Endothelial cell of umbilical vein (primary cell): ENCODE measurements around the gene FMNL2. TPM values are rescaled to one million over a fixed set of nuclear protein-coding genes. Genes with fewer than 3 reads are reported as not detected.

Experiments used
- BruUV-seq: library from RNA; stranded (reverse); fragments of 400-500 nt; replicated peaks from 2 replicates; lab custom pipeline; 2021; lab: Mats Ljungman, UMichigan
- CTCF ChIA-PET: fragments of 300-600, 350-600 bp; sonication (Branson Sonifier 250); formaldehyde crosslinking; loops from one replicate; lab custom pipeline; 2021; ENCODE audit warnings: antibody characterized with exemption, inconsistent platforms; lab: Charles Lee
- POLR2A ChIA-PET: fragments of 300-600, 350-600 bp; sonication (Branson Sonifier 250); formaldehyde crosslinking; loops from one replicate; lab custom pipeline; 2021; ENCODE audit warnings: antibody characterized with exemption, inconsistent platforms; lab: Charles Lee
- DNase-seq: peaks from one replicate; pipeline ENCODE4 v3.0.0-alpha.2; 2011; ENCODE audit warnings: low read depth, low spot score
- FAIRE-seq: peaks from 2 replicates; lab custom pipeline; 2011; peaks lifted over from hg19 to GRCh38; lab: Jason Lieb, UNC
- H2AFZ ChIP-seq: 2 replicates; pipeline ENCODE4 v1.6.0; 2012; ENCODE audit warnings: low read depth, low read length, control low read depth, inconsistent platforms
- H3K27ac ChIP-seq: 2 replicates; pipeline ENCODE4 v1.5.1; 2011; ENCODE audit warnings: low read depth, mild to moderate bottlenecking, control low read depth, low read length, moderate library complexity; ENCODE audit not compliant: insufficient read depth
- H3K27me3 ChIP-seq, 2 experiments: 2 replicates each; pipeline versions ENCODE4 v1.6.0 to v1.6.1; 2011; ENCODE audit warnings: low read length in 2 of 2, mixed read lengths in 1 of 2; ENCODE audit not compliant: control insufficient read depth in 2 of 2, insufficient read depth in 2 of 2
- H3K36me3 ChIP-seq, 2 experiments: 2 replicates in 1 of 2; 3 replicates in 1 of 2; pipeline ENCODE4 v1.5.1; 2011; ENCODE audit warnings: low read length in 2 of 2, mild to moderate bottlenecking in 1 of 2, moderate library complexity in 1 of 2; ENCODE audit not compliant: control insufficient read depth in 2 of 2, insufficient read depth in 2 of 2; ENCODE audit errors: extremely low read depth in 1 of 2
- H3K4me1 ChIP-seq: 3 replicates; pipeline ENCODE4 v1.5.1; 2011; ENCODE audit warnings: mild to moderate bottlenecking, low read length; ENCODE audit not compliant: control insufficient read depth, insufficient read depth; ENCODE audit errors: extremely low read depth
- H3K4me2 ChIP-seq: 2 replicates; pipeline ENCODE4 v1.6.1; 2011; ENCODE audit warnings: low read length, control low read depth, mixed read lengths; ENCODE audit not compliant: insufficient read depth
- H3K4me3 ChIP-seq, 3 experiments: fragments of 200-600 bp in 1 of 3; sonication (generic), shearing (Covaris generic) in 1 of 3; replicated peaks in 1 of 3; 2 replicates each; pipeline ENCODE4 v1.5.1; 2011 to 2016; ENCODE audit warnings: control low read depth in 3 of 3, low read length in 3 of 3, mild to moderate bottlenecking in 2 of 3, inconsistent platforms in 1 of 3, low read depth in 1 of 3, moderate library complexity in 1 of 3; ENCODE audit not compliant: insufficient read depth in 1 of 3
- H3K79me2 ChIP-seq: 2 replicates; pipeline ENCODE4 v1.6.0; 2012; ENCODE audit warnings: low read length, inconsistent platforms; ENCODE audit not compliant: control insufficient read depth, insufficient read depth
- H3K9ac ChIP-seq: replicated peaks from 2 replicates; pipeline ENCODE3; 2011; ENCODE audit warnings: low read length, control low read depth; ENCODE audit not compliant: insufficient read depth; ENCODE audit errors: extremely low read depth
- H3K9me1 ChIP-seq: replicated peaks from 3 replicates; pipeline ENCODE4 v1.6.0; 2011; ENCODE audit warnings: mild to moderate bottlenecking, low read length; ENCODE audit not compliant: control insufficient read depth, insufficient read depth; ENCODE audit errors: extremely low read depth
- H3K9me3 ChIP-seq: replicated peaks from 2 replicates; pipeline ENCODE4 v1.5.1; 2012; ENCODE audit warnings: low read length, inconsistent platforms; ENCODE audit not compliant: control insufficient read depth, insufficient read depth
- H4K20me1 ChIP-seq: replicated peaks from 2 replicates; pipeline ENCODE3; 2011; ENCODE audit warnings: mild to moderate bottlenecking, low read length; ENCODE audit not compliant: control insufficient read depth, insufficient read depth; ENCODE audit errors: extremely low read depth
- CTCF ChIP-seq, 2 donors: IDR thresholded peaks; 1 replicate in 1 of 2; 2 replicates in 1 of 2; pipeline ENCODE4 v1.5.1; 2011; ENCODE audit warnings: low read length in 2 of 2, mild to moderate bottlenecking in 2 of 2, moderate library complexity in 2 of 2, control low read depth in 1 of 2, inconsistent platforms in 1 of 2, low read depth in 1 of 2; ENCODE audit not compliant: insufficient read depth in 1 of 2; ENCODE audit errors: extremely low read depth in 1 of 2
- EZH2 ChIP-seq: IDR thresholded peaks from 2 replicates; pipeline ENCODE4 v1.6.1; 2012; ENCODE audit warnings: borderline replicate concordance, low read depth, mild to moderate bottlenecking, moderate library complexity, low read length, inconsistent platforms; ENCODE audit not compliant: severe bottlenecking
- FOS ChIP-seq: IDR thresholded peaks from 2 replicates; pipeline ENCODE4 v1.6.1; 2011; ENCODE audit warnings: mild to moderate bottlenecking, low read length, moderate library complexity, borderline replicate concordance; ENCODE audit not compliant: insufficient read depth
- GATA2 ChIP-seq: IDR thresholded peaks from 2 replicates; pipeline ENCODE4 v1.7.0; 2011; ENCODE audit warnings: low read depth, mild to moderate bottlenecking, moderate library complexity, mixed read lengths, low read length; ENCODE audit not compliant: insufficient read length, insufficient read depth
- JUN ChIP-seq: IDR thresholded peaks from 2 replicates; pipeline ENCODE4 v1.6.1; 2011; ENCODE audit warnings: borderline replicate concordance, low read depth; ENCODE audit not compliant: insufficient read length, insufficient read depth
- MAX ChIP-seq: IDR thresholded peaks from 2 replicates; pipeline ENCODE4 v1.6.1; 2011; ENCODE audit not compliant: insufficient read depth, insufficient read length
- MYC ChIP-seq: IDR thresholded peaks from one replicate; pipeline ENCODE4 v1.6.1; 2011; ENCODE audit warnings: mild to moderate bottlenecking, low read depth, low read length
- POLR2A ChIP-seq: IDR thresholded peaks from 2 replicates; pipeline ENCODE4 v1.6.1; 2012; ENCODE audit warnings: low read depth, mild to moderate bottlenecking, control low read depth, low read length
- POLR2AphosphoS5 ChIP-seq: IDR thresholded peaks from 2 replicates; pipeline ENCODE4 v1.6.1; 2012; ENCODE audit warnings: low read depth, mild to moderate bottlenecking, control low read depth, low read length, moderate library complexity; ENCODE audit not compliant: insufficient read depth
- dilution Hi-C: fragments of 300-500 bp; cut with MboI; formaldehyde crosslinking; loops from one replicate; pipeline ENCODE4 v1.15.0; 2019; ENCODE audit warnings: low sequenced_read_pairs; ENCODE audit not compliant: extremely low pct_ligation_motif_present
- intact Hi-C: fragments of 100-400 bp; cut with micrococcal nuclease; formaldehyde crosslinking; loops from one replicate; pipeline ENCODE4 v1.10.0; 2022
- polyA plus RNA-seq, 4 experiments: library from polyadenylated mRNA; depleted of rRNA in 3 of 4; stranded (reverse) in 3 of 4; unstranded in 1 of 4; fragments of >200 nt; gene quantifications; 2 replicates each; pipeline versions ENCODE4 v1.2.1 to v1.2.3, GENCODE V29; 2011 to 2012; ENCODE audit warnings: missing spikeins in 1 of 4
- total RNA-seq: library from RNA; stranded (reverse); gene quantifications from 2 replicates; pipeline ENCODE4 v1.2.3, GENCODE V29; 2021

The FMNL2 gene
- total and polyA plus RNA-seq, 2 donors (not counting 3 experiments of a cell fraction or from before 2014, with no cell fraction given) = 8.3 to 28.0 TPM

- dilution Hi-C loops = no loop called here
These were observed 329.8 kb downstream of the FMNL2 start for GRCh38 chr2:152664725-152665124.

DNA sequence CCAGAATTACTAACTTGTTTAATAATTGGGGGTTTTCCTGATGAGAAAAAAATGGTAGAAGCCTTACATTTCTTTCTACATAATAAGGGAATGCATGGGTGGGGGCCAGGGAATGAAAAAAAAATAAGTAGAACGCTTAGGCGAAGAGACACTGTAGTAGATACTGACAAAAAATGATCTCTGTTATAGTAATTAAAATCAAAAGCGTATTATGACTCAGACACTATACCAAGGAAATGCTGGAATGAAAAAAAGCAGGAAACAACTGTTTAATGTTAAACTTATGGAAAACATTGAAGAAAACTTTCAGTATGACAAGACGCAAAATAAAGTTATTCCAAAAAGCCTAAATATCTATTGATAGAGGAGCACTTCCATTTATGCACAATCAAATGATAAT, 339.4 kb downstream of the FMNL2 start:
- Histone ChIP-seq H3K4me1 (no peaks in the 10 kb centered on the region), H4K20me1 (peaks cover 3% of the 10 kb centered on the region), H3K27ac (no peak overlapping the region), H3K36me3 (peaks cover 12 to 31% of the 10 kb centered on the region in 2 experiments), H3K9me1 (no peaks in the 10 kb centered on the region), H3K9ac (no peak overlapping the region), H3K27me3 (no peaks in the 10 kb centered on the region), H3K79me2 (no peaks in the 10 kb centered on the region), H3K4me3 (no peak overlapping the region), H3K4me2 (no peak overlapping the region), H2AFZ (no peak overlapping the region), H3K9me3 (no peaks in the 10 kb centered on the region)
- POLR2A ChIA-PET = interaction anchor here (0.5 kb wide), 1 partner anchor 246 kb away, joined by 4 read pairs; no protein-coding TSS in a partner anchor
- CTCF ChIA-PET = no interaction called here
- BruUV-seq = no TSS peak
- no peak for DNase-seq
- no peak for FAIRE-seq
- intact Hi-C loops (no loop called here), dilution Hi-C loops (no loop called here)
- TF ChIP-seq POLR2A (no peak), MAX (no peak), CTCF (IDR thresholded peaks at IDR 0.05; ENCODE audit: extremely low read depth in 1 of 2, insufficient read depth in 1 of 2, low read depth in 1 of 2, low read length in 2 of 2) (no peak), MYC (no peak), JUN (no peak), EZH2 (no peak), GATA2 (no peak), POLR2AphosphoS5 (no peak), FOS (no peak)

More at GRCh38 chr2:152664725-152665124, 329.8 kb downstream of the FMNL2 start:
- Histone ChIP-seq H3K27me3 (no peaks in the 10 kb centered on the region), H3K4me3 (no peak overlapping the region), H3K9ac (no peak overlapping the region), H4K20me1 (no peaks in the 10 kb centered on the region), H3K4me2 (no peak overlapping the region), H3K4me1 (no peaks in the 10 kb centered on the region), H3K9me1 (no peaks in the 10 kb centered on the region), H3K36me3 (peaks cover 21 to 33% of the 10 kb centered on the region in 2 experiments), H3K27ac (no peak overlapping the region), H3K79me2 (no peaks in the 10 kb centered on the region), H3K9me3 (no peaks in the 10 kb centered on the region), H2AFZ (no peak overlapping the region)
- intact Hi-C loops = no loop called here
- no peak for TF ChIP-seq JUN
- TF ChIP-seq FOS = no peak
- TF ChIP-seq POLR2A = no peak
- TF ChIP-seq POLR2AphosphoS5 = no peak
- no peak for FAIRE-seq
- no peak for DNase-seq
- ChIA-PET CTCF (no interaction called here), POLR2A (no interaction called here)
- BruUV-seq = no TSS peak
